Measurements from ENCODE around the gene PLET1.
A peak's percentile ranks its signal among the peaks of the same experiment; 100 is the strongest.

The PLET1 gene

GRCh38 chr11:112280268-112281126 is 19.8 kb upstream of the PLET1 start:
- DNase-seq = peak; percentile 81

GRCh38 chr11:112279901-112280267 is 19.2 kb upstream of the PLET1 start:
- peak; percentile 22 for DNase-seq

- no peak for DNase-seq
Measured at GRCh38 chr11:112278803-112279202, 18.1 kb upstream of the PLET1 start.

- no peak for DNase-seq
Measured at GRCh38 chr11:112277941-112278340, 17.3 kb upstream of the PLET1 start.

GRCh38 chr11:112277029-112277428 is 16.4 kb upstream of the PLET1 start:
- DNase-seq = no peak

GRCh38 chr11:112274007-112274783 is 13.5 kb upstream of the PLET1 start:
- no peak for DNase-seq

- DNase-seq = no peak
Measured at GRCh38 chr11:112273066-112273465, 12.4 kb upstream of the PLET1 start.

- DNase-seq = no peak
Measured at GRCh38 chr11:112271242-112271641, 10.6 kb upstream of the PLET1 start.

- DNase-seq = peak; percentile 39
Measured at GRCh38 chr11:112270551-112271180, 10.0 kb upstream of the PLET1 start.

- no peak for DNase-seq
Measured at GRCh38 chr11:112269139-112269538, 8.5 kb upstream of the PLET1 start.

- no peak for DNase-seq
Measured at GRCh38 chr11:112268406-112268805, 7.7 kb upstream of the PLET1 start.

GRCh38 chr11:112267188-112267591 is 6.5 kb upstream of the PLET1 start:
- DNase-seq = no peak

- DNase-seq = no peak
Measured at GRCh38 chr11:112266410-112266778, 5.7 kb upstream of the PLET1 start.

- no peak for DNase-seq
Measured at GRCh38 chr11:112265659-112266409, 5.2 kb upstream of the PLET1 start.

GRCh38 chr11:112255067-112255720 is 5.5 kb downstream of the PLET1 start:
- no peak for DNase-seq

- no peak for DNase-seq
Measured at GRCh38 chr11:112253605-112254242, 6.9 kb downstream of the PLET1 start.

- no peak for DNase-seq
Measured at GRCh38 chr11:112249871-112250610, 10.6 kb downstream of the PLET1 start.

GRCh38 chr11:112248201-112248600 is 12.5 kb downstream of the PLET1 start:
- DNase-seq = no peak

- DNase-seq = peak; percentile 2
Measured at GRCh38 chr11:112247201-112247600, 13.5 kb downstream of the PLET1 start.

- no peak for DNase-seq
Measured at GRCh38 chr11:112241486-112241885, 19.2 kb downstream of the PLET1 start.

- DNase-seq = no peak
Measured at GRCh38 chr11:112238041-112238440, 22.6 kb downstream of the PLET1 start.

All from NCI-H2029 (cell line).